ENCODE measurements around the gene GALNTL6. TPM values are rescaled to one million over a fixed set of nuclear protein-coding genes. Genes with fewer than 3 reads are reported as not detected.

GALNTL6 gene
- total RNA-seq, 4 donors from 2014 or later: 0.30 to 1.3 (median 0.60) TPM

DNA sequence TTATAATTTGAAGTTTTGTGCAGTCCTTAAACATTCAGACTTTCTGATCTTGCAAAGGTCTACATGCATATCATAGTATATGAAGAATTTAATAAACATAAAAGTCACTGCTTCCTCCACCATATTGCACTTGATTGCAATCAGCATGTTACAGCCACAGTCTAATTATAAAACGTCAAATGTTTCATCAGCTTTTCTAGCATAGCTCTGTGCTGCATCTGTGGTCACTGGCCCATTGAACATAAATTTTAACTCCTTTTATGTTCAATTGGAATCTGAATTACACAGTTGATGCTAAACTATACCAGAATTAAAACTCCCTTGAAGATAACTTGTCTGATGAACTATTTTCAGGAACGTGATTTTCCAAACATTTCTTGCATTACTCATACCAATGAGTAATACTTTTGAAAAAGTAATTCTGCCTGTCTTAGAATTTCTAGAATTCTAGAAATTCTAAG lies 329.1 kb downstream of the GALNTL6 start:
- intact Hi-C loops (cut with DNase I; ENCODE audit: low total_unique reads): no loop called here
- TF ChIP-seq CTCF (IDR thresholded peaks at IDR 0.05) (no peak), POLR2A (IDR thresholded peaks at IDR 0.05) (no peak)
- WGBS, 2 donors: 25 to 28% methylated on average over 2 of the region's 2 CpGs
- no peak overlapping the region for H3K4me3 ChIP-seq (ENCODE audit: low read depth, poor library complexity, severe bottlenecking)
- no peak for DNase-seq (ENCODE audit: low spot score in 2 of 2)

GRCh38 chr4:172143605-172144314 lies 330.6 kb downstream of the GALNTL6 start:
- 61 to 62% methylated on average over 3 of the region's 3 CpGs for WGBS, 2 donors
- intact Hi-C loops (cut with DNase I; ENCODE audit: low total_unique reads): no loop called here
- TF ChIP-seq POLR2A (IDR thresholded peaks at IDR 0.05) (no peak), CTCF (IDR thresholded peaks at IDR 0.05) (no peak)
- no peak for DNase-seq (ENCODE audit: low spot score in 2 of 2)
- no peak overlapping the region for H3K4me3 ChIP-seq (ENCODE audit: low read depth, poor library complexity, severe bottlenecking)

DNA sequence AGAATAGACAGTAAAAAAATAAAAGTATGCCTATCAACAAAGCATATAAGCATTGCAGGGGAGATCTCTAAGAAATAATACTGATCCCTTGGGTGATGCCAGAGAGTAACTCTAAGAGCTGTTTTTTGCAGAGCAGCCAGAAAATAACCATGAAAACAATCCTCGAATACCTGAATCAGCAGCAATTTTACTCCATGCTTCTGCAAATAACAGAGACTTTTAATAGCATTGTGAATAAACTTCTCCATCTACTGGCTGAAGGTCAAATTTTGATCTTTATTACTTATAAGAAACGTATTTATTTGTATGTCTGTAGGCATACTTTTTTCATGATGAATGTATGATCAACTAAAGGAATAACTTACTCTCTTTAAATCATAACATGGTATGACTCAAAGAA lies 334.5 kb downstream of the GALNTL6 start:
- no peak overlapping the region for H3K4me3 ChIP-seq (ENCODE audit: low read depth, poor library complexity, severe bottlenecking)
- no peak for DNase-seq (ENCODE audit: low spot score in 2 of 2)
- 14 to 21% methylated on average over 2 of the region's 2 CpGs for WGBS, 2 donors
- TF ChIP-seq POLR2A (IDR thresholded peaks at IDR 0.05) (no peak), CTCF (IDR thresholded peaks at IDR 0.05) (no peak)
- intact Hi-C loops (cut with DNase I; ENCODE audit: low total_unique reads): no loop called here

DNA sequence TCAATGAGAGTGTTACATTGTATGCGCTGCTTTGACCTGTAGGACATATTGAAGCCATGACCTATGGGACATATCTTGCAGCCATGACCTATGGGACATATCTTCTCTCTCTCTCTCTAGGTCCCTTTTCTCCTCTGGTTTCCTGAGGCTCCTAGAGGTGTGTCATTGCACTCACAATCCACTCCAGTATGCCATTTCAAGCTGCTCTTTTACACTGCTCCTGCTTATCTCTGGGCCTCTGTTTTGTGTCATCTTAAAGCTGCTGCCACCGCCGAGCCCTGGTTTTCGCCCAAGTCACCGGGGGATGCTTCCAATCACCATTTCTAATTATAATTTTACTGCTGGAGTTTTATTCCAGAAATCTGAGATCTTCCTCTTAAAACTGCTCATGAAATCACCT lies 336.1 kb downstream of the GALNTL6 start:
- WGBS, 2 donors: 73 to 75% methylated on average over 5 of the region's 5 CpGs
- H3K4me3 ChIP-seq (ENCODE audit: low read depth, poor library complexity, severe bottlenecking): no peak overlapping the region
- no peak for DNase-seq (ENCODE audit: low spot score in 2 of 2)
- TF ChIP-seq POLR2A (IDR thresholded peaks at IDR 0.05) (no peak), CTCF (IDR thresholded peaks at IDR 0.05) (no peak)
- intact Hi-C loops (cut with DNase I; ENCODE audit: low total_unique reads): no loop called here

- DNase-seq (ENCODE audit: low spot score in 2 of 2): no peak
- intact Hi-C loops (cut with DNase I; ENCODE audit: low total_unique reads): no loop called here
- H3K4me3 ChIP-seq (ENCODE audit: low read depth, poor library complexity, severe bottlenecking): no peak overlapping the region
- WGBS, 2 donors: 74 to 75% methylated on average over 3 of the region's 3 CpGs
- TF ChIP-seq CTCF (IDR thresholded peaks at IDR 0.05) (no peak), POLR2A (IDR thresholded peaks at IDR 0.05) (no peak)
These were observed 339.1 kb downstream of the GALNTL6 start for GRCh38 chr4:172152284-172152683.

DNA sequence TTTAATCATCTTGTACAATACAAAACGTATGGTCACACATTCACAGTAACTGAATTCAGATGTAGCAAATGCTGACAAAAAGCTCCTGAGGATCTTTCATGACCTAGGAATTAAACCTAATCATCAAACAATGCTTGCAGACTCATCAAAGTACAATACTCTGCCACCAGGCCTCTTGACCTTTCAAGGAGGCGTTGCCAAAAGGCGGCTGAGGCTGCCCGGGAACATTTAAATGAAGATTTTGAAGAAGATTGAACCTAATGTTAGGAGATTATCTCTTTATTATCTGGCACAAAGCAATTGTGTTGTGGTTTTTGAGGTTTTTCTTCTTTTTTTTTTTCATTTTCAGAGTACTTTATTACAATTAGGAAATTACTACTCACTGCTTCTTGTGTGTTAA lies 340.5 kb downstream of the GALNTL6 start:
- intact Hi-C loops (cut with DNase I; ENCODE audit: low total_unique reads): no loop called here
- 62 to 67% methylated on average over 4 of the region's 4 CpGs for WGBS, 2 donors
- no peak for DNase-seq (ENCODE audit: low spot score in 2 of 2)
- no peak overlapping the region for H3K4me3 ChIP-seq (ENCODE audit: low read depth, poor library complexity, severe bottlenecking)
- no peak for TF ChIP-seq POLR2A (IDR thresholded peaks at IDR 0.05)
- no peak for TF ChIP-seq CTCF (IDR thresholded peaks at IDR 0.05)

Measured in lower leg skin (tissue), 4 donors.